ENCODE data around the gene CALHM5.

Gene CALHM5

GRCh38 chr6:116508527-116508926, 2.9 kb upstream of the CALHM5 start:
- no peak overlapping the region for H3K9ac ChIP-seq (ENCODE audit: low read length in 2 of 2)
- no peak overlapping the region for H3K27ac ChIP-seq (ENCODE audit: low read length)
- peaks cover 8% of the 10 kb centered on the region for H3K4me1 ChIP-seq (ENCODE audit: control insufficient read depth, insufficient read depth, low read length)
- no peaks in the 10 kb centered on the region for H3K27me3 ChIP-seq (ENCODE audit: control insufficient read depth in 1 of 2, insufficient read depth in 2 of 2, low read length in 2 of 2)
- H3K4me3 ChIP-seq (ENCODE audit: low read length in 2 of 2) = no peak overlapping the region
- no peaks in the 10 kb centered on the region for H3K36me3 ChIP-seq (ENCODE audit: control insufficient read depth in 2 of 2, insufficient read depth in 2 of 2, low read length in 2 of 2)
- H3K9me3 ChIP-seq (ENCODE audit: control insufficient read depth in 2 of 2, low read length in 2 of 2) = no peaks in the 10 kb centered on the region

DNA sequence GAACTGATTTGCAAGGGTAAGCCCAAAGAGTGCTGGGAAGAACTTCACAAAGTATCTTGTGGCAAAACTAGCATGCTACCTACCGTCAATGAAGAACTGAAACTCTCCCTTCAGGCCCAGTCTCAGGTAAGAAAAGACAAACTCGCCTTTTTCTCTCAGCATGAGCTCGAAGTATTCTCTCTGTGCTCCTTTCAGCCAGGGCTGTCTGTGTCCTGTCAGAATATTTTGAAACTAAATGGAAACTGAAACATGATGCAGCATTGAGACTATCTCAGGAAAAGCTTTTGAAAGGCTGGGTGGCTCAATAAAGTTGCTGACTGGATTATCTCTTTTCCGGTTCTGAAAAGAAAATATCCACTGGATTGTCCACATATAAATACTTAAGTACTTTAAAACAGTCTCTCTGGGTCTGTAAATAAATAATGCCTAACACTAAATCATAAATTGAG, 696 bp downstream of the CALHM5 start:
- peak overlapping the region; percentile 4 to 74 for H3K9ac ChIP-seq (ENCODE audit: low read length in 2 of 2)
- H3K4me1 ChIP-seq (ENCODE audit: control insufficient read depth, insufficient read depth, low read length) = peaks cover 10% of the 10 kb centered on the region
- no peaks in the 10 kb centered on the region for H3K9me3 ChIP-seq (ENCODE audit: control insufficient read depth in 2 of 2, low read length in 2 of 2)
- H3K4me3 ChIP-seq (ENCODE audit: low read length in 2 of 2) = peak overlapping the region; percentile 67 to 77
- no peaks in the 10 kb centered on the region for H3K27me3 ChIP-seq (ENCODE audit: control insufficient read depth in 1 of 2, insufficient read depth in 2 of 2, low read length in 2 of 2)
- peak overlapping the region; percentile 82 for H3K27ac ChIP-seq (ENCODE audit: low read length)
- H3K36me3 ChIP-seq (ENCODE audit: control insufficient read depth in 2 of 2, insufficient read depth in 2 of 2, low read length in 2 of 2) = peaks cover 0 to 7% of the 10 kb centered on the region in 2 donors

DNA sequence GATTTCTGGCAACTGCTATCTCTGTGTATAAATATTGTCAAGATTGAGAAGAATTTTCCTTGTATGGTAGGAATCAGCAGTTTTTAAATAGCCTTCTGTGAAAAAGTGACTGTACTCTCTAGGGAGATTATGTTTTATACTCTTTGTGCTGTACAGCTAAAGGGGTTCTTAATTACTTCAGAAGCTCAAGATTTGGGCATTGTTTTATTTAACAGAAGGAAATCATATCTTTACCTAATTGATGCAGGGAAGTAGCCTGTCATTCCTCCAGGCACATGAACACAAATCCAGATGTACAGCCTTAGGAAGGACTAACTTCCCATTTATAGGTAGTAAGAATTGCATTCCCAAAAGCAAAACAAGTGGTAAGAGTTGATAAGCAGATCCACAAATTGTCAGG, 1.3 kb downstream of the CALHM5 start:
- peak overlapping the region in 1 of 2 donors; percentile 4 for H3K9ac ChIP-seq (ENCODE audit: low read length in 2 of 2)
- H3K36me3 ChIP-seq (ENCODE audit: control insufficient read depth in 2 of 2, insufficient read depth in 2 of 2, low read length in 2 of 2) = peaks cover 0 to 7% of the 10 kb centered on the region in 2 donors
- peaks cover 10% of the 10 kb centered on the region for H3K4me1 ChIP-seq (ENCODE audit: control insufficient read depth, insufficient read depth, low read length)
- no peaks in the 10 kb centered on the region for H3K27me3 ChIP-seq (ENCODE audit: control insufficient read depth in 1 of 2, insufficient read depth in 2 of 2, low read length in 2 of 2)
- H3K4me3 ChIP-seq (ENCODE audit: low read length in 2 of 2) = peak overlapping the region; percentile 67 to 77
- H3K9me3 ChIP-seq (ENCODE audit: control insufficient read depth in 2 of 2, low read length in 2 of 2) = no peaks in the 10 kb centered on the region
- no peak overlapping the region for H3K27ac ChIP-seq (ENCODE audit: low read length)

GRCh38 chr6:116513224-116513875, 1.9 kb downstream of the CALHM5 start:
- Histone ChIP-seq H3K36me3 (ENCODE audit: control insufficient read depth in 2 of 2, insufficient read depth in 2 of 2, low read length in 2 of 2) (peaks cover 0 to 9% of the 10 kb centered on the region in 2 donors), H3K9me3 (ENCODE audit: control insufficient read depth in 2 of 2, low read length in 2 of 2) (no peaks in the 10 kb centered on the region), H3K4me1 (ENCODE audit: control insufficient read depth, insufficient read depth, low read length) (peaks cover 10% of the 10 kb centered on the region), H3K27me3 (ENCODE audit: control insufficient read depth in 1 of 2, insufficient read depth in 2 of 2, low read length in 2 of 2) (no peaks in the 10 kb centered on the region), H3K9ac (ENCODE audit: low read length in 2 of 2) (peak overlapping the region in 1 of 2 donors; percentile 4), H3K27ac (ENCODE audit: low read length) (no peak overlapping the region), H3K4me3 (ENCODE audit: low read length in 2 of 2) (peak overlapping the region; percentile 67 to 77)

DNA sequence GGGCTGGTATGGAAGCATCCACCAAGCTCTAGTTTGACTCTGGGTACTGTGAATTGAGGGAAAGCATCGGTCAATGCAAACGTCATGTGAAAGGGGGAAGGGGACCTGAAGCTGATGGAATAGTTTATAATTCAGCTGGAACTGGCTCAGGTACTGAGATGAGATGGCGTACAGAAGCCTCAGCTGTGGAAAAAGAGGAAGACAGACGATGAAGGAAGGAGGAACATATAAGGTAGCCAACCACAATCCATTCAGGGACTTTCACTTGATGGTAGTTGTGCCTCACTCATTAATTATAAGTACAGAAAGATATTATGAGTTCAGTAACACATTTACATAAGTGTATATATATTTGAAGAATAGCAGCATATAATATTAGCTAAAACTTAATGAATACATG, 2.7 kb downstream of the CALHM5 start:
- H3K4me3 ChIP-seq (ENCODE audit: low read length in 2 of 2) = peak overlapping the region in 1 of 2 donors; percentile 40
- no peaks in the 10 kb centered on the region for H3K27me3 ChIP-seq (ENCODE audit: control insufficient read depth in 1 of 2, insufficient read depth in 2 of 2, low read length in 2 of 2)
- H3K9me3 ChIP-seq (ENCODE audit: control insufficient read depth in 2 of 2, low read length in 2 of 2) = no peaks in the 10 kb centered on the region
- H3K9ac ChIP-seq (ENCODE audit: low read length in 2 of 2) = no peak overlapping the region
- peaks cover 10% of the 10 kb centered on the region for H3K4me1 ChIP-seq (ENCODE audit: control insufficient read depth, insufficient read depth, low read length)
- no peak overlapping the region for H3K27ac ChIP-seq (ENCODE audit: low read length)
- H3K36me3 ChIP-seq (ENCODE audit: control insufficient read depth in 2 of 2, insufficient read depth in 2 of 2, low read length in 2 of 2) = peaks cover 0 to 9% of the 10 kb centered on the region in 2 donors

- Histone ChIP-seq H3K27ac (ENCODE audit: low read length) (no peak overlapping the region), H3K9ac (ENCODE audit: low read length in 2 of 2) (no peak overlapping the region), H3K27me3 (ENCODE audit: control insufficient read depth in 1 of 2, insufficient read depth in 2 of 2, low read length in 2 of 2) (no peaks in the 10 kb centered on the region), H3K9me3 (ENCODE audit: control insufficient read depth in 2 of 2, low read length in 2 of 2) (no peaks in the 10 kb centered on the region), H3K4me3 (ENCODE audit: low read length in 2 of 2) (no peak overlapping the region), H3K4me1 (ENCODE audit: control insufficient read depth, insufficient read depth, low read length) (peaks cover 12% of the 10 kb centered on the region), H3K36me3 (ENCODE audit: control insufficient read depth in 2 of 2, insufficient read depth in 2 of 2, low read length in 2 of 2) (peaks cover 0 to 9% of the 10 kb centered on the region in 2 donors)
These were observed 3.7 kb downstream of the CALHM5 start for GRCh38 chr6:116515141-116515540.

DNA sequence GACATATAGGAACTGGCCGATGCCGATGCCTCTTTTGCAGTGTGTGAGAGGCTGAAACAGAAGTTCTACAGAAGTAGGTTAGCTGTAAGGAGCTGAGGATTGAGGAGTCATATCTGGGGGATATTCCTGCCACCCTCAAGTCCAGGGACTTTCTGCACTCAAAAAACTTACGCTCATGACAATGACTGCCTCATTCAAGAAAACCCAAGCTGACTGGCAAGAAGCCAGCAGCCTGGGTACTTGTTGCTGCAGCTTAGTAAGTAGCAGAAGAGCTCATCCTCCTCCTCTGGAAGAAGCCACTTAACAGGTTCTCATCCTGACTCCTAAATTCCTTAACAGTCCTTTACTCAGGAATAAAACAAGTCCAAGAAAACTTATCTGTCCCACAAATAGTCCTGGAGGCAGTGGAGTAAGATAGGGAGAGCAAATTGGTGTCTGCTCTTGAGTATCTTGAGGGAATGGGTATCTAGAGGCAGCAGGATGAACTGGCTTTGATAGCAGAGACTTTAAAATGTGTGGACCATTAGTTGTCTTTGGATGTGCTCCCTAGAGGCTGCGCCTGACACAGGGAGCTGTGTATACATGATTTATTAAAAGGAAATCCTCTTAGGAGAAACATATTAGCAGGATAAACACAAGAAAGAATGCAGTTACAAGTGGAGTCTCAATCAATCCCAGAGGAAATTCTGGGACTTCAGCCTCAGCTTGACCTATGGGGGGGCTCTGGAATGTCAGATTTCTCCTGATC, 7.4 kb downstream of the CALHM5 start:
- H3K4me3 ChIP-seq (ENCODE audit: low read length in 2 of 2) = no peak overlapping the region
- no peaks in the 10 kb centered on the region for H3K27me3 ChIP-seq (ENCODE audit: control insufficient read depth in 1 of 2, insufficient read depth in 2 of 2, low read length in 2 of 2)
- H3K36me3 ChIP-seq (ENCODE audit: control insufficient read depth in 2 of 2, insufficient read depth in 2 of 2, low read length in 2 of 2) = peaks cover 0 to 9% of the 10 kb centered on the region in 2 donors
- no peak overlapping the region for H3K9ac ChIP-seq (ENCODE audit: low read length in 2 of 2)
- H3K4me1 ChIP-seq (ENCODE audit: control insufficient read depth, insufficient read depth, low read length) = peaks cover 2% of the 10 kb centered on the region
- no peak overlapping the region for H3K27ac ChIP-seq (ENCODE audit: low read length)
- no peaks in the 10 kb centered on the region for H3K9me3 ChIP-seq (ENCODE audit: control insufficient read depth in 2 of 2, low read length in 2 of 2)

DNA sequence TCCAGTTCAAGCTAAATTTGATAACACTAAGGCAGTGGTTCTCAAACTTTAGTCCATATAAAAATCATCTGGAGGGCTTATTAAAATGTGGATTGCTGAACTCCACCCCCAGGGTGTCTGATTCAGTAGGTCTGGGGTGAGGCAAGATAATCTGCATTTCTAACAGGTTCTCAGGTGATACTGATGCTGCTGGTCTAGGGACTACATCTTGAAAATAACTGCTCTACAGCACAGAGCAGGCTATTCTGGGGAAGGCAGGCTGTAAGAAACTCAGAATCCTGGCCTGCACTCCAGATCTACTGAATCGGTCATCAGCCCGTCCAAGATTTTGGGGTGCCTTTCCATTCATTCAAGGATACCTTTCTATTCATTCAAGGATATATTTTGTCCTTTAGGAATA, 11.5 kb downstream of the CALHM5 start:
- no peak overlapping the region for H3K9ac ChIP-seq (ENCODE audit: low read length in 2 of 2)
- no peaks in the 10 kb centered on the region for H3K9me3 ChIP-seq (ENCODE audit: control insufficient read depth in 2 of 2, low read length in 2 of 2)
- H3K4me1 ChIP-seq (ENCODE audit: control insufficient read depth, insufficient read depth, low read length) = peaks cover 2% of the 10 kb centered on the region
- H3K36me3 ChIP-seq (ENCODE audit: control insufficient read depth in 2 of 2, insufficient read depth in 2 of 2, low read length in 2 of 2) = peaks cover 0 to 2% of the 10 kb centered on the region in 2 donors
- no peaks in the 10 kb centered on the region for H3K27me3 ChIP-seq (ENCODE audit: control insufficient read depth in 1 of 2, insufficient read depth in 2 of 2, low read length in 2 of 2)
- no peak overlapping the region for H3K4me3 ChIP-seq (ENCODE audit: low read length in 2 of 2)
- H3K27ac ChIP-seq (ENCODE audit: low read length) = no peak overlapping the region

DNA sequence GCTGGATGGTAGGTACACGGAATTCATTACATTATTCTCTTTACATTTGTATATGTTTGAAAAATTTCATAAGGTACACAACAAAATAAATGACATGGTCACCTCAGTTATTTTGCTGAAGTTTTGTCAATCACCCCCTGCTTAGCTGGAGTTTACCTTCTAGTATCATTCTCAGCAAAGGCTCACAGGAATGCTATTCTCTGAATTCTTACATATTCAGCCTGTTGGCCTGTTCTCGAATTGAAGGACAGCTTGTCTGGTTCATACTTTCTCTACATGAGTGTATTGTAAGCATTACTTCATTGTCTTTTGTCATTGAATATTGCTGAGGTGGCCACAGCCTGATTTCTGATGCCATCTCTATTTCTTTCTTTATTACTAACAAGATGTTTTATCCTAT, 12.8 kb downstream of the CALHM5 start:
- H3K9me3 ChIP-seq (ENCODE audit: control insufficient read depth in 2 of 2, low read length in 2 of 2) = no peaks in the 10 kb centered on the region
- no peaks in the 10 kb centered on the region for H3K27me3 ChIP-seq (ENCODE audit: control insufficient read depth in 1 of 2, insufficient read depth in 2 of 2, low read length in 2 of 2)
- no peak overlapping the region for H3K9ac ChIP-seq (ENCODE audit: low read length in 2 of 2)
- no peak overlapping the region for H3K4me3 ChIP-seq (ENCODE audit: low read length in 2 of 2)
- no peak overlapping the region for H3K27ac ChIP-seq (ENCODE audit: low read length)
- H3K4me1 ChIP-seq (ENCODE audit: control insufficient read depth, insufficient read depth, low read length) = peaks cover under 1% of the 10 kb centered on the region
- no peaks in the 10 kb centered on the region for H3K36me3 ChIP-seq (ENCODE audit: control insufficient read depth in 2 of 2, insufficient read depth in 2 of 2, low read length in 2 of 2)

DNA sequence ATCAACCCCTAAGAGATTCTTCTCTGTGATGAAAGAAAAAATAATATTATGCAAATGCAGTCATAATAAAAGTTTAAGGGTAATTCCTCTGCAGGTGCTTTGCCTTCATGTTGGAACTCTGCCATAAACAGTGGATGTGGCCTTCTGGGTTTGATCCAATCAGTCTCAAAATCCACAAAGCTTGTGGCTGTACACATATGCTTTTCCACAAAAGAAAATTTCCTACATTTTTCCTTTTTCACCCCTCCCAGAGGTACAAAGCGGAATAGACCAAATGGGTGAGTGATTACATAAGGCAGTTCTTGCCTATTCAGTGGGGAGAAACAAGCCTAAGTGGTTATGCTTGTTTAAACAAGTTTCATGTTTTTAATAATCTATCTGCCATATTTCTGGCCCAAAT, 16.7 kb downstream of the CALHM5 start:
- Histone ChIP-seq H3K4me1 (ENCODE audit: control insufficient read depth, insufficient read depth, low read length) (no peaks in the 10 kb centered on the region), H3K36me3 (ENCODE audit: control insufficient read depth in 2 of 2, insufficient read depth in 2 of 2, low read length in 2 of 2) (no peaks in the 10 kb centered on the region), H3K27ac (ENCODE audit: low read length) (no peak overlapping the region), H3K4me3 (ENCODE audit: low read length in 2 of 2) (no peak overlapping the region), H3K27me3 (ENCODE audit: control insufficient read depth in 1 of 2, insufficient read depth in 2 of 2, low read length in 2 of 2) (no peaks in the 10 kb centered on the region), H3K9me3 (ENCODE audit: control insufficient read depth in 2 of 2, low read length in 2 of 2) (no peaks in the 10 kb centered on the region), H3K9ac (ENCODE audit: low read length in 2 of 2) (no peak overlapping the region)

GRCh38 chr6:116528780-116529179, 17.3 kb downstream of the CALHM5 start:
- Histone ChIP-seq H3K27me3 (ENCODE audit: control insufficient read depth in 1 of 2, insufficient read depth in 2 of 2, low read length in 2 of 2) (no peaks in the 10 kb centered on the region), H3K9me3 (ENCODE audit: control insufficient read depth in 2 of 2, low read length in 2 of 2) (no peaks in the 10 kb centered on the region), H3K4me3 (ENCODE audit: low read length in 2 of 2) (no peak overlapping the region), H3K36me3 (ENCODE audit: control insufficient read depth in 2 of 2, insufficient read depth in 2 of 2, low read length in 2 of 2) (no peaks in the 10 kb centered on the region), H3K4me1 (ENCODE audit: control insufficient read depth, insufficient read depth, low read length) (no peaks in the 10 kb centered on the region), H3K27ac (ENCODE audit: low read length) (no peak overlapping the region), H3K9ac (ENCODE audit: low read length in 2 of 2) (no peak overlapping the region)

Measured in stomach smooth muscle (tissue), 2 donors.